Left lung (tissue), 14 donors: ENCODE results near the gene TTC1. TPM values are rescaled to one million over a fixed set of nuclear protein-coding genes. Genes with fewer than 3 reads are reported as not detected.

Experiments used
- ATAC-seq: fragments of 200-7000 bp; cut with Tn5 transposase; one replicate; pipeline ENCODE4 v1.9.1; 2020; ENCODE audit warnings: moderate library complexity
- DNase-seq, 4 donors: peaks; one replicate each; pipeline ENCODE4 v3.0.0-alpha.2; 2013 to 2020
- H3K27ac ChIP-seq, 2 donors: fragments of 200-600 bp; sonication (generic) in 1 of 2; one replicate each; pipeline versions ENCODE4 v1.5.0 to v1.8.0; 2020 to 2021
- H3K27me3 ChIP-seq, 2 donors: fragments of 200-600 bp; sonication (generic) in 1 of 2; one replicate each; pipeline versions ENCODE4 v1.5.0 to v1.8.0; 2020 to 2021
- H3K36me3 ChIP-seq, 2 donors: fragments of 200-600 bp; sonication (generic) in 1 of 2; one replicate each; pipeline versions ENCODE4 v1.5.0 to v1.8.0; 2020 to 2021
- H3K4me1 ChIP-seq, 2 donors: fragments of 200-600 bp; one replicate each; pipeline ENCODE4 v1.8.0; 2021
- H3K4me3 ChIP-seq, 2 donors: fragments of 200-600 bp; sonication (generic) in 1 of 2; one replicate each; pipeline versions ENCODE4 v1.5.0 to v1.8.0; 2020 to 2021; ENCODE audit warnings: mild to moderate bottlenecking in 1 of 2
- H3K9me3 ChIP-seq, 2 donors: fragments of 200-600 bp; sonication (generic) in 1 of 2; one replicate each; pipeline versions ENCODE4 v1.5.0 to v1.8.0; 2020 to 2021
- intact Hi-C, 2 donors: fragments of 100-400 bp; cut with DNase I; formaldehyde crosslinking; loops; one replicate each; pipeline versions ENCODE4 v1.11.2 to v1.14.2; 2022
- long read RNA-seq, 12 donors: library from polyadenylated mRNA in 2 of 12; unstranded in 2 of 12; transcript quantifications; one replicate each; pipeline ENCODE4 v2.0.0 and lab custom pipeline, GENCODE V29; 2019 to 2026
- polyA plus RNA-seq, 6 donors: library from polyadenylated mRNA; unstranded; fragments of 120-200 nt; gene quantifications; one replicate each; pipeline ENCODE4 v1.2.1, GENCODE V29; 2013; ENCODE audit not compliant: insufficient read length in 6 of 6
- total RNA-seq, 2 donors: library from RNA; stranded (reverse); fragmentation: NEBNext Ultra II Directional; extraction: Animal tissue kit (Norgen Biotek cat#: 25700); gene quantifications; one replicate each; pipeline ENCODE4 v1.2.1, GENCODE V29; 2021
- TF ChIP-seq, protein P1 (sequence below), 2 donors: fragments of 200-600 bp; sonication (generic) in 1 of 2; IDR thresholded peaks; one replicate each; pipeline versions ENCODE4 v1.5.0 to v1.8.0; 2021; ENCODE audit warnings: antibody characterized with exemption in 2 of 2
- donor health status: DM: no; HTN: yes; CAD: no.
- donor health status: DM: no; HTN: no; CAD: no.

The TTC1 gene
- total RNA-seq (10 to 100 TPM; 43.1 to 51.8 TPM), polyA plus RNA-seq (10 to 100 TPM; 51.6 to 58.5 (median 55.0) TPM)
- long read RNA-seq, donor 1, transcript TTC1-201 (8 exons, 1,467 nt), result major isoform, 18 of 135 reads
- long read RNA-seq, donor 1, partial matches to known transcripts, result 112 of 135 reads
- long read RNA-seq, donor 1, other reads (novel, unspliced or antisense), result 0 of 135 reads
- long read RNA-seq, donor 2, transcript TTC1-201 (8 exons, 1,467 nt), result major isoform, 6 of 32 reads
- long read RNA-seq, donor 2, transcript TTC1-204 (5 exons, 1,119 nt), result minor isoform, 5 of 32 reads
- long read RNA-seq, donor 2, partial matches to known transcripts, result 18 of 32 reads
- long read RNA-seq, donor 2, other reads (novel, unspliced or antisense), result 0 of 32 reads
- long read RNA-seq, donor 3, transcript TTC1-201 (8 exons, 1,467 nt), result major isoform, 15 of 36 reads
- long read RNA-seq, donor 3, partial matches to known transcripts, result 17 of 36 reads
- long read RNA-seq, donor 3, other reads (novel, unspliced or antisense), result 0 of 36 reads
- long read RNA-seq, donor 4, transcript TTC1-201 (8 exons, 1,467 nt), result major isoform, 17 of 45 reads
- long read RNA-seq, donor 4, partial matches to known transcripts, result 19 of 45 reads
- long read RNA-seq, donor 4, other reads (novel, unspliced or antisense), result 5 of 45 reads
- long read RNA-seq, donor 5, transcript TTC1-201 (8 exons, 1,467 nt), result major isoform, 11 of 66 reads
- long read RNA-seq, donor 5, partial matches to known transcripts, result 51 of 66 reads
- long read RNA-seq, donor 5, other reads (novel, unspliced or antisense), result 0 of 66 reads
- long read RNA-seq, donor 6, transcript TTC1-201 (8 exons, 1,467 nt), result major isoform, 10 of 70 reads
- long read RNA-seq, donor 6, partial matches to known transcripts, result 58 of 70 reads
- long read RNA-seq, donor 6, other reads (novel, unspliced or antisense), result 0 of 70 reads
- long read RNA-seq, donor 7, transcript TTC1-201 (8 exons, 1,467 nt), result major isoform, 15 of 15 reads
- long read RNA-seq, donor 7, partial matches to known transcripts, result 0 of 15 reads
- long read RNA-seq, donor 7, other reads (novel, unspliced or antisense), result 0 of 15 reads
- long read RNA-seq, donor 8, transcript TTC1-201 (8 exons, 1,467 nt), result major isoform, 15 of 25 reads
- long read RNA-seq, donor 8, partial matches to known transcripts, result 6 of 25 reads
- long read RNA-seq, donor 8, other reads (novel, unspliced or antisense), result 0 of 25 reads
- long read RNA-seq, donor 9, partial matches to known transcripts, result 0 of 1 reads
- long read RNA-seq, donor 9, other reads (novel, unspliced or antisense), result 0 of 1 reads
- long read RNA-seq, donor 10, transcript TTC1-201 (8 exons, 1,467 nt), result major isoform, 43 of 61 reads
- long read RNA-seq, donor 10, partial matches to known transcripts, result 10 of 61 reads
- long read RNA-seq, donor 10, other reads (novel, unspliced or antisense), result 5 of 61 reads
- long read RNA-seq, donor 11, transcript TTC1-201 (8 exons, 1,467 nt), result major isoform, 10 of 89 reads
- long read RNA-seq, donor 11, partial matches to known transcripts, result 76 of 89 reads
- long read RNA-seq, donor 11, other reads (novel, unspliced or antisense), result 0 of 89 reads
- long read RNA-seq, donor 12, transcript TTC1-201 (8 exons, 1,467 nt), result major isoform, 14 of 21 reads
- long read RNA-seq, donor 12, partial matches to known transcripts, result 7 of 21 reads
- long read RNA-seq, donor 12, other reads (novel, unspliced or antisense), result 0 of 21 reads

DNA sequence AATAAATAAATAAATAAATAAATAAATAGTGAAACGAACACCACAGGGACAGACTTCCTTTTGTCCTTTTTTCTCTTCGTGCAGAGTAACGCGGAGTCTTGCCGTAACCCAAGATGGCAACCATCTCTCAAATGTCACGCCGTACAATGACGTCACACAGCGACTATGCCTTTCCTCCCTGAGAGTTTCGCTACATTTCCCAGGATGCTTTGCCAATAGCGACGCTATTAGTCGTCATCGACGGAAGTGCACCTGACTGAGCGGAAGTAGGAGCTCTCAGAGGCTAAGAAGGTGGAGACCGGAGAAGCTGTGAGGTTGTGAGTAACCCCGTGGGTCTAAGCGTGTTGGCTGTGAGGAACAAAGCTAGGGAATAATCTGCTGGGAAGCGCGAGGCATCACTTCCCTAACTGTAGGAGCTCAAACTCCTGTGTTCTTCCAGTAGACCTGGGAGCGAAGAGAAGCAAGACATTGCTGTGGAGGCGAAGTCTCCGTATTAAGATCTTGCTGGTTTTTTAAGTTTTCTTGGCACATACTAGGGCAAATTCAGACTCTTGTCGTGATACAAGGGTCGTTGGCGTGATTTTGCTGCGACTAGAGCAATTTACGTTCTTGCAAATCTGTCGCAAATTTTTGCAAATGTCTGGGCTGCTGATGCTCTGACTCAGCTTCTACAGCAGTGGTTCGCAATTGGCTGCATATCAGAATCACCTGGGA is at the start of gene TTC1:
TTC1 (plus strand) TSS at position 263 of the 714 bp plus-strand sequence. CDS start 1,390 bp downstream, outside the sequence.
- peak within 1 kb of the TSS; percentile 76 to 92 for H3K27ac ChIP-seq
- TF ChIP-seq, protein P1, sequence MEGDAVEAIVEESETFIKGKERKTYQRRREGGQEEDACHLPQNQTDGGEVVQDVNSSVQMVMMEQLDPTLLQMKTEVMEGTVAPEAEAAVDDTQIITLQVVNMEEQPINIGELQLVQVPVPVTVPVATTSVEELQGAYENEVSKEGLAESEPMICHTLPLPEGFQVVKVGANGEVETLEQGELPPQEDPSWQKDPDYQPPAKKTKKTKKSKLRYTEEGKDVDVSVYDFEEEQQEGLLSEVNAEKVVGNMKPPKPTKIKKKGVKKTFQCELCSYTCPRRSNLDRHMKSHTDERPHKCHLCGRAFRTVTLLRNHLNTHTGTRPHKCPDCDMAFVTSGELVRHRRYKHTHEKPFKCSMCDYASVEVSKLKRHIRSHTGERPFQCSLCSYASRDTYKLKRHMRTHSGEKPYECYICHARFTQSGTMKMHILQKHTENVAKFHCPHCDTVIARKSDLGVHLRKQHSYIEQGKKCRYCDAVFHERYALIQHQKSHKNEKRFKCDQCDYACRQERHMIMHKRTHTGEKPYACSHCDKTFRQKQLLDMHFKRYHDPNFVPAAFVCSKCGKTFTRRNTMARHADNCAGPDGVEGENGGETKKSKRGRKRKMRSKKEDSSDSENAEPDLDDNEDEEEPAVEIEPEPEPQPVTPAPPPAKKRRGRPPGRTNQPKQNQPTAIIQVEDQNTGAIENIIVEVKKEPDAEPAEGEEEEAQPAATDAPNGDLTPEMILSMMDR (IDR thresholded peaks at IDR 0.05), result no peak

DNA sequence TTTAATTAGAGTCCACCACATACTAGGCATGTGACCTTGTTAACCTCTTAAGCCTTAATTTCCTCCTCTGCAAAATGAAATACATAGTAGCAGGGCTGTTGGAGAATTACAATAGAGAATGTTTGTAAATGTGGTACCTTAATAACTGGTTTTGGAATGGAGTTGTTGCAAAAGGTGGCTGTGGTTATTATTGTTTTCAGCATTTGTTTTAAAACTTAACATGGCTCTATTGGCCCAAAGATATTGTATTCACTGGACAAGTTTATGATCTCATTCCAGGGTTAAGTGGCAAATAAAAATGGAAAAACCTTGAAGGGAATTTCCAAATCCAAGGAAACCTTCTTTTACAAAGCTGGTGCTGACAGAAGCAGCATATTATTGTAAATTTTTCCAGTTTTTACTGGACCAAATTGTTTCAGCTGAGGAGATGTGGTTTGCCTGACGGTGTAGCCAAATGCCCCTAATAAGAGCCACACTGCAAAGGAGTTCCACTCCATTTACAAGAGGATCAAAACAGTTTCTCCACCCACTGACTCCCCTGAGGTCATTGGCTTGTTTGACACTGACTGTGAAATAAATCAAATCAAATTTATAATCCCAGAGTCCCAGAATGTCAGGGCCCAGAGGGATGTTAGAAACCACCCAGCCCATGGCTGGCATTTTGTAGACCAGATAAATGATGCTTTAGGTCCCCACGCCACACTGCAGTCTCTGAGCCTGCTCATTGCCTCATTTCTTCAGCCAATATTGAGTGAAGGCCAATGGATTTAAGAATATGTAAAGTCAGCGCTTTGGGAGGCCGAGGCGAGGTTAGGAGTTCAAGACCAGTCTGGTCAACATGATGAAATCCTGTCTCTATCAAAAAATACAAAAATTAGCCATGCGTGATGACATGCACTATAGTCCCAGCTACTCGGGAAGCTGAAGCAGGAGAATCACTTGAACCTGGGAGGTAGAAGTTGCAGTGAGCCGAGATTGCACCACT is 47.5 kb upstream of the TTC1 start:
- intact Hi-C loops, result loop anchor here in 1 of 2 donors (10.0 kb wide), 1 partner anchor 517 kb away; no protein-coding TSS in a partner anchor
- no peak overlapping the region for H3K4me3 ChIP-seq
- DNase-seq (no peak), ATAC-seq (no peak)
- no peaks in the 10 kb centered on the region for H3K9me3 ChIP-seq
- peaks cover 0 to 12% of the 10 kb centered on the region in 2 donors for H3K27me3 ChIP-seq
- H3K27ac ChIP-seq, result no peak overlapping the region
- no peaks in the 10 kb centered on the region for H3K36me3 ChIP-seq
- TF ChIP-seq, protein P1 (IDR thresholded peaks at IDR 0.05), result no peak
- H3K4me1 ChIP-seq, result no peaks in the 10 kb centered on the region

More for the DNA sequence above, at the start of gene TTC1:
- peaks cover 0 to 30% of the 10 kb centered on the region in 2 donors for H3K36me3 ChIP-seq
- peak within 1 kb of the TSS; percentile 55 to 76 for H3K4me3 ChIP-seq
- DNase-seq (peak; percentile 83 to 99 (median 98)), ATAC-seq (peak; percentile 97)
- H3K9me3 ChIP-seq, result no peaks in the 10 kb centered on the region
- intact Hi-C loops, result no loop called here
- H3K4me1 ChIP-seq, result peaks cover 12 to 28% of the 10 kb centered on the region in 2 donors
- H3K27me3 ChIP-seq, result no peaks in the 10 kb centered on the region

- DNase-seq (no peak), ATAC-seq (no peak)
- H3K27me3 ChIP-seq, result peaks cover 0 to 19% of the 10 kb centered on the region in 2 donors
- intact Hi-C loops, result loop anchor here in 1 of 2 donors (10.0 kb wide), 1 partner anchor 517 kb away; no protein-coding TSS in a partner anchor
- H3K4me1 ChIP-seq, result no peaks in the 10 kb centered on the region
- H3K4me3 ChIP-seq, result no peak overlapping the region
- no peak overlapping the region for H3K27ac ChIP-seq
- H3K36me3 ChIP-seq, result no peaks in the 10 kb centered on the region
- no peaks in the 10 kb centered on the region for H3K9me3 ChIP-seq
- TF ChIP-seq, protein P1 (IDR thresholded peaks at IDR 0.05), result no peak
These were observed 46.7 kb upstream of the TTC1 start for GRCh38 chr5:159962214-159962613.
